ENCODE results near the gene UGT1A5.

UGT1A5 gene

GRCh38 chr2:233789554-233789953 lies 76.8 kb downstream of the UGT1A5 start:
- no peak for DNase-seq

GRCh38 chr2:233791151-233791882 lies 78.6 kb downstream of the UGT1A5 start:
- DNase-seq = no peak

- DNase-seq = no peak
Observed at GRCh38 chr2:233791883-233792329, 79.2 kb downstream of the UGT1A5 start.

- DNase-seq = no peak
Observed at GRCh38 chr2:233792720-233793119, 80.0 kb downstream of the UGT1A5 start.

GRCh38 chr2:233793465-233794127 lies 80.9 kb downstream of the UGT1A5 start:
- no peak for DNase-seq

GRCh38 chr2:233794128-233794658 lies 81.5 kb downstream of the UGT1A5 start:
- DNase-seq = no peak

GRCh38 chr2:233795735-233796171 lies 83.0 kb downstream of the UGT1A5 start:
- no peak for DNase-seq

- no peak for DNase-seq
Observed at GRCh38 chr2:233796254-233796653, 83.5 kb downstream of the UGT1A5 start.

- peak; percentile 2 for DNase-seq
Observed at GRCh38 chr2:233798335-233799086, 85.8 kb downstream of the UGT1A5 start.

GRCh38 chr2:233799087-233799665 lies 86.5 kb downstream of the UGT1A5 start:
- no peak for DNase-seq

GRCh38 chr2:233799716-233800115 lies 87.0 kb downstream of the UGT1A5 start:
- no peak for DNase-seq

- DNase-seq = no peak
Observed at GRCh38 chr2:233800208-233800607, 87.5 kb downstream of the UGT1A5 start.

GRCh38 chr2:233801357-233802131 lies 88.8 kb downstream of the UGT1A5 start:
- peak; percentile 5 for DNase-seq

GRCh38 chr2:233802132-233802815 lies 89.6 kb downstream of the UGT1A5 start:
- no peak for DNase-seq

GRCh38 chr2:233803292-233803911 lies 90.7 kb downstream of the UGT1A5 start:
- peak; percentile 3 for DNase-seq

GRCh38 chr2:233803994-233804393 lies 91.3 kb downstream of the UGT1A5 start:
- DNase-seq = no peak

GRCh38 chr2:233807215-233807865 lies 94.6 kb downstream of the UGT1A5 start:
- DNase-seq = peak; percentile 4

- DNase-seq = peak; percentile 3
Observed at GRCh38 chr2:233807966-233808935, 95.5 kb downstream of the UGT1A5 start.

GRCh38 chr2:233810385-233810784 lies 97.7 kb downstream of the UGT1A5 start:
- no peak for DNase-seq
